HG03196 (cell line): ENCODE measurements around the gene ADAM19.

ENCODE experiments used
- ATAC-seq: cut with Tn5 transposase; IDR thresholded peaks from one replicate; pipeline ENCODE4 v1.9.1; 2021; ENCODE audit not compliant: unreplicated experiment

The ADAM19 gene

DNA sequence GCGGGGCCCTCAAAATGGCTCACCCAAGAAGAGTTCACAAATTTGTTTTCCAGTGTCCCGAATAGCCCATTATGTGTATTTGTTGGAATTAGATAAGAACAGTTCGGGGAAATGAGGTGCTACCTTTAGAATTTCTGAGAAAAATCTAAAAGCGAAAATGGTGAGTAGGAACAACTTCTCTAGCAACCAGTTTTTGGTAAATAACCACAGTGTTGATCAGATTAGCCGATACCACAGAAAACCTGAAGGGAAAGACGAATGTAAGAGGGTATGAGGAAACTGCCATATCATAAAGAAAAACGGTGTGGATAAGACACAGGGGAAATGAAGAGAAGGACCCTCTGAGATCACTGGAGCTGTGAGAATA is 31.0 kb downstream of the ADAM19 start:
- ATAC-seq, result no peak

DNA sequence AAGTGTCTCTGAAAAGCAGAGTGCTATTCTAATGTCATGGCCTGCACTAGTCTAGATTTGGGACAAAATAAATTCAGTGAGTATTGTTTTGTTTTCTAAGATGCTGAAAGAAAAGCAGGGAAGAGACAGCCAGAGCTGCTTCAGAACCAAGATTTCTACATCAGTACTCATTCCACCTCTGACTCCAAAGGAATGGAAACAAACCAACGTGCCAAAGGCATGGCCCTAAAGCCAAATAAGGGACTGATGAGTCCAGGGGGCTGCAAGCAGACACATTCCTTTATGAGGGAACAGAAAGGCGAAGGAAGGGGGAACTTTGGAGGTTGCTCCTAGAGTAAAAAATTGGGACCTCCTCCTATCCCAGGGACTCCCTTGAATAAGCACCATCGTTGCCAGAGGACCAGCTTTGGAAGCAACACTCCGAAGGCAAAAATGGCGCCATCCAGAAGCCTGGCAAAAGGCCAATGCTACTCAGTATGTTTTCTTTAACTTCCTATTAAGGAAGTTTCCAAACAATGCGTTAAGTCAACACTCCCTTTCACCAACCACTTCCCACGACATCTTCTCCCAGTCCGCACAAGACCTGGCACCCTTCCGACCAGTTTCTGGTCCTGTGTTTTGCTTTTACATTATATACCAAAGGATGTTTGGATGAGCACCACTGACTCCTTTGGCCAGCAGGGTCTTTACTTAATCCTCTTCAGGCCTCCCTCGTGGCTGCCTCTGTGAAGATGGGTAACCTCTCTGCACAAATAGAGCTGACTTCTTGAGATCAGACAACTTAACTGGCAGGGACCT is 31.6 kb downstream of the ADAM19 start:
- no peak for ATAC-seq

DNA sequence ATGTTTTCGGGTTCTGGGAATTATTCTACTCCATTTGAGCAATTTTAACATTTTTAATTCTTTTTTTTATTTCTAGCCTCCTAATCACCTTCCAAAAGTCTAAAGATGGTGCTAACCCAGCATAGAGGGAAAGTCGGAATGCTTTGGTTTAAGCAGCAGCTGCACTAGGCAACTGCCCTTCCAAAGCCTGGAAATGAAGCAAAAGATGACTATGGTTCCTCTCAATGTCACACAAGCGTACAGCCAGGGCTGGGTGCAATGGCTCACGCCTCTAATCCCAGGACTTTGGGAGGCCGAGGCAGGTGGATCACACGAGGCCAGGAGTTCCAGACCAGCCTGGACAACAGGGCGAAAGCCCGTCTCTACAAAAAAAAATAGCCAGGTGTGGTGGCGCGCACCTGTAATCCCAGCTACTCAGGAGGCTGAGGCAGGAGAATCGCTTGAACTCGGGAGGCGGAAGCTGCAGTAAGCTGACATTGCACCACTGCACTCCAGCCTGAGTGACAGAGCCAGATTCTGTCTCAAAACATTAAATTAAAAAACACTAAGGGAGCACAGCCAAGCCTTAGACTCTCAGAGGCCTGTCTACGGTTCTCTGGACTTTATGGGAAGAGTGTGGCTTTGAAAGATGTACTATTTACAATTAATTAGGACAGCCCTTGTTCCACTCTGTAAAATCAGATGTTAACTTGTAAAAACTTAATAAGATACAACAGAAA is 33.1 kb downstream of the ADAM19 start:
- ATAC-seq, result no peak

DNA sequence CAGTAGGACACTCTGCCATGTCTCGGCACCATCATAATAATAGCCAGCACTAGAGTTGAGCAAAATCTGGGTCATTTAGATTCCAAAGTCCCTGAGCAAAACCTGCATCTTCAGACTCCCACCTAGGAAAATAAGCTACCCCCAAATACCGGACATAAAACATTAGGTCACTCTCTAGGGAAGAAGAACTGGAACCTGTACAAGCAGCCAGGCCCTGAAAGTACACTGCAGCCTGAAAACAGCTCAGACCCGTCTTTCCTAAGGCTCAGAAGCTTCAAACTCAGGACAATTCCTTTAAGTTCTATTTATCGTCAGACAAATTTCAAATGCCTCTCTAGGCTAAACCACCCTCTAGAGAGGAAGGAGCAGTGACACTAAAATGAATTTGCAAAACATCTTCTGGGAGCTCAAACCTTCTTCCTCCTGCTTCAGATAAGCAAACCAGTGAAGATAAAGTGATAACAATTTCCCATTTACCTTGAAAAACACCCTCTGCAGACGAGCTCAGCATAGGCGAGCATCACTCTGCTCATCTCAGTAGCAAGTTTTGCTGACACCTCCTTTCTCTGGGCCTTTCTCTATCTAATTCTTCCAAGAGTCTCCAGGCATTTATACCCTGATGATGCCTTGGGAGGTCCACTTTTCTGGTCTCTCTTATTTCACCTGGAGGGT is 34.0 kb downstream of the ADAM19 start:
- ATAC-seq, result peak; percentile 14

DNA sequence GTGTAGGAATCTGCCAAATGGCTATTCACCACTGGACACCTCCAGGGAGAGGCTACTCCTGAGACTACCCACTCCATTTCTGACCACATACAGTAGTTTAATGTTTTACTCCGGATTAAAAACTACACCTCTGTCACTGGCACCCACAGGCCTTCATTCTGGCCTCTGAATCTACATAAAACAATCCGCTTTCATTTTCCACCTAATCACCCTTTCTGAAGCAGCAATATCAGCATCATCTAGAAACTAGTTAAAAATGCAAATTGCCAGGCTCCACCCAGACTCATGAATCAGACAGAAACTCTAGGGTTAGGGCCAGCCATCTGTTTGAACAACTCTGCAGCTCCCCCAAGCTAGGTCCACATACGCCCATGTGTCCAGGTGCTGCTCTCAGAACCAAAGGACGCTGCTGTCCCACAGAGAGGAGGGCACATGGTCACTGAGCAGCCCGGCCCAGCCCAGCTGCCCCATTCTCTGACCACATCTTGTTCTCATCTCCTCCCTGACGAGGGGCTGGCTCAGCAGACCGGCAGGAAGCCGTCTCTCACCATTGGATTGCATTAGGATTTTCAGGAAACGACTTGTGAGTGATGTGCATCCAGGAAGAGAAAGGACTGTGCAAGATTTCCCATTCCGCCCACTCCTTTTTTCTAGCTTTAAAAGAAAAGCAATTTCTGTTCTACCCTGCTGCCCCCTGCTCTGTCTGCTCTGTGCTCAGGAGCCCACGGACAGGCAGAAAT is 34.7 kb downstream of the ADAM19 start:
- peak; percentile 93 for ATAC-seq

DNA sequence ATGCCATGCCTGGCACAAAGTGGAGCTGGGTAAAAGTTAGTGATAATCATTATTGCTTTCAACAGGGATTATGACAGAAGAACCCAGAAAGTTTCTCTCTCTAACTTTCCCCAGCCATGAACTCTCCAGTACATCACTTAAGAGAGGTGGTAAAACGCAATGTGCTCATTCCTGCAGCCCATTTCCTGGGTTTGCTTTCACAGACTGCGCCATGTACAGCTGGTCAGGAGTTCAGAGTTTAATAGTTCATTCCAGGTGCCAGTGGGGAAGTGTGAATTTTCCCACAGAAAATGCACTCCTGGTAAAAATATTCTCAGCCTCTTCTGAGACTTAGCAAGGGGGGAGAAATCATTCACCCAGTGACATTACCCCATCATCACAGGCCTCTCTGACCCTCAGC is 35.5 kb downstream of the ADAM19 start:
- ATAC-seq, result no peak

DNA sequence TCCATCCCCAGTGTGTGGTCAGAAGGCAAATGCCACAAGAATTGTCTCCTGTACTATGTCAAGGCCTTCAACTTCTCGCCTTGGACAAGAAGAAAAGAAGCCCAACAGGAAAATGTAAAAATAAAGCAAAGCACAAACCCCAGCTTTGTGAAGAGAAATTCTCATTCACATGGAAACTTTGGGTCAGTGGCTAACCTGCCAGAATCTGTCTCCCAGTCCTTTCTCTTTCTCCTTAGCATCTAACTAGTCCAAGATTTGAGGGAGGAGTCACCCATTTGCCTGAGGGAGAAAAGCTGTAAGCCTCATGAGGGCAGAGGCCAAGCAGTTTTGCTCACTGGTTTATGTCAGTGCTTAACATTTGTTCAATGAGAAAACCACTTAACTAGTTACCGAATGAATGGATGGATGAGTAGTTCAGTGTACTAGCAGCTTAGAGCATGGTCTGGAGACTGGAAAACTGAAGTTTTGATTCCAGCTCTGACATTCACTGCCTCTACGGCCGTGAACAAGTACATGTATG is 36.0 kb downstream of the ADAM19 start:
- ATAC-seq, result no peak

DNA sequence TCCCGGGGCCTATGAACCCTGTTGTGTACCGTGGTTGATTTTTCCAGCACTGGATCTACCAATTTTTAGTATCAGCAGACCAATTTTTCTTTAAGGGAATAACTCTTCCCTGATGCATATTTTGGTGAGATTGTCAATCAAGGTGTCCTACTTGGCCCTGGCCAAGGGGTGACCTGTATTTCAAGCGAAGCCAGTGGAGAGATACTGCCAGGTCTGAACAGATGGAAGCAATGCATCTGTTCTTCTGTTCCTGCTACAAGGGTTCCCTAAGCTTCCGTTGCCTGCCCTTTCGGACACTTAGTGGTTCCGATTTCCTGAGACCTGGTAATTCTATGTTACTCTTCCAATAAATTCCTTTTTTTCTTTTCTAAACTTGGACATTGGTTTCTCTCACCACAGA is 37.3 kb downstream of the ADAM19 start:
- ATAC-seq, result no peak

DNA sequence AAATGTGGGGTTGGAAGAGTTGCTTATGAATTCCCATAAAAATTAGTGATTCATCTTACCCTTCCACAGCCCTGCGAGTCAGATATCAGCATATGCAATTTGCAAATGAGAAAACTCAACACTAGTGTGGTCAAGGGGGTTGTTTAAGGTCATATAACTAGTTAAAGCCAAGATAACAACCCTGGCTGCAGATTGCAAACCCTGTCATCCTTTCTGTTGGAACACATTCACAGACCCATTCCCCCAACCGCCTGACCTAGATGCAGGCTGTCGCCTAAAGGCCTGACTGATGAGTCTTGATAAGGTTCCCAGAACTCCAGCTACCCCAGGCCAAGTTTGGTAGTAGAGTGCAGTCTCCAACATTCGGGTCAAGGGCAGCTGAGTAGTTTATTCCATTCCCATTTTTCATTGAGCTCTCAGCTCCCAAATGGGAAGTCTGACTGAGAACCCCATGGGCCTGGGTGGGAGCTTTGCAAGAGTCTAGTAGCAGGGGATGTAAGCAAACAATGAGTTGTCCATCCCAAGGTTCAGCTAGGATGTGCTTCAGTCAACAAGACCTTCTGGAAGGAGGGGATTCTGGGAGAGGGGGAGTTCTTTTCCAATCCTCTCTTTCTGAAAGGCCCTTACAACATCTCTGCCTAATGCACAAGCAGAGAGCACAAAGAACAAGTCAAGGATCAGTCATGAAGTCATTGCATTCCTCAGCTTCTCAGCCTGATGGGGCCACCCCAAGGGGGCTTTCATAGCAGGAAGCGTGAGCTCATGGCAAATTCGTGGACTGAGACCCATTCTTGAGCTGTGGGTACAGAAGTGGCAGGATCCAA is 40.3 kb downstream of the ADAM19 start:
- no peak for ATAC-seq

DNA sequence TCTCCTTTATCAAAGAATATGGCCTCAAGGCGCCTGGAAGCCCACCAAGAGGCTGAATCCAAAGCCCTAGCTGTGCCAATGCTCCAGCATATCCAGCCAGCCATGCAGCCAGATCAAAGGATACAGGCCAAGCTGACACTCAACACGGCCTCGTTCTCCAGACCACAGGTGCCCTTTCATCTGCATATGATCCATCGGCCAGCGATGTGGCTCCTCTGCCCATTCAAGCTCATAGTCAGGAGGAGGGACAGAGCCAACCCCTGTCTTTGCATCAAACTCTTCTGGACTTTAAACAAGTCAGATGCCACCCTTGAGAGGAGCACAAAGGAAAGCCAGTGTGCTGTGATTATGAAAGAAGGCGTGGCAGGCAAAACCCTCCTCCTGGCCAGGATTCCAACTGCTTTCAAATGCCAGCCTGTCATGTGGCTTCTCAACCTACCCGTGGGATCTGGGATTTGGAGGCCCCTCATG is 42.5 kb downstream of the ADAM19 start:
- no peak for ATAC-seq

DNA sequence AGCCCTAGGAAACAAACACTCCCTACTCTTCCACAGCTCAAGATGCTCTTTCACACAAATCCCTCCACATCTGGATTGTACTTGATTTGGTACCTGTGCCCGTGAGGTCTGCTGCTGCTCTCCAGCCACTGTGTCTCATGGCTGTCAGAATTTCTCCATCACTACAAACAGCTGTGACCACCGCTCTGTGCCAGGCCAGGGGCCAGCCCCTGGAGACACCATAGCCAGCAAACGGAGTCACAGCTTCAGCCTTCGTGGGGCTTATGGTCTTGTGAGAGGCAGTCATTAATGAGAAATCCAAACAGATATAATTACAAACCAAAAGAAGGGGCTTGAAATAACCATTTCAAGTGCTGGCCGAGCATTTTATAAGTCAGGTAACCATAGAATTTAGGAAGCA is 43.6 kb downstream of the ADAM19 start:
- ATAC-seq, result no peak

DNA sequence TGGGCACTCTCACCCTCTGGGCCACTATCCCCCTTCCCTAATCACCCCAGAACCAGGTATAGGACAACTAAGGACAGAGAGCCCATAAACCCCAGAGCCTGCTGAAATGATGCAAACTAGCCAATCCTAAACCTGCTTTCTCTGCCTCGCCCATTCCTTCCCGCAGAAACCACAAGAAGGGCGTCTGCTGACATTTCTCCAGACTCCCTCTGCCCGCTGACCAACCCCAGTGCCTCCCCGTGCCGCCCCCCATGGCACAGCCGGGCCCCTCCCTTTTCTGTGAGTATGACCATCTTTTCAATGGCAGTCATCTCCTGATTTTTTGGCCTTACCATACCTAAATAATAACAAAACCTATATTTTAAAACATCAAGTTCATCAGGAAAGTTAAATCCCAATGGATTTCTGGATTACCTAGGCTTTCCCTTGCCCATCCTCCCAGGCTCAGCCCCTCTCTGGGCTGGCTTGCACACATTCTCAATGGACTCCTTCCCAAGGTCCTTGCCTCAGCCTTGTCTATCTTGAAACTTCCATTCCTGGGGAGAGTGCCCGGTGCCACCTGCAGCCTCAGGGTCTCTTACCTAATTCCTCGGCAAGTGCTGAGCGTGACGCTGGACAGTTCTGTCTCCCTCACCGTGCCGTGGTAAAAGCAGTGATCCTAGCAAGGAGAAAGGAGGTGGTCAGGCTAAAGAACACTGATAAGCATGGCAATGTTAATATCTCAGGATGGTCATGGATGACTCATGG is 45.2 kb downstream of the ADAM19 start:
- ATAC-seq, result no peak

DNA sequence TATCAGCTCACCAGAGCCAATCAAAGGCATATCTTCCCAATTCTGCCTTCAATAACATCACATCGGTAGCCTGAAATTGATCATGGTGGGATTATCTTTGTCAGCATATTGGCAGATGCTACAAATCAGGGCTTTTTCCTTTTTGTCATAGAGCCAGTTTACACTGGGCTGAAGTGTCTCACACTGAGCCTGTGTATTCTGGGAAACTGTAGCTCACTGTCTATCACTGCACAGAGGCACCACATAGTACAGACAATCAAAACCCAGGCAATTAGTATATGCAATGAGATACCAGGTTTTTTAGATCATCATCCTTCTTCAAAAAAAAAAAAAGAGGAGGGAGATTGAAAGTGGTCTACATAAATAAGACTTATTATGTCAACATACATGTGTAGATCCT is 46.6 kb downstream of the ADAM19 start:
- ATAC-seq, result no peak

DNA sequence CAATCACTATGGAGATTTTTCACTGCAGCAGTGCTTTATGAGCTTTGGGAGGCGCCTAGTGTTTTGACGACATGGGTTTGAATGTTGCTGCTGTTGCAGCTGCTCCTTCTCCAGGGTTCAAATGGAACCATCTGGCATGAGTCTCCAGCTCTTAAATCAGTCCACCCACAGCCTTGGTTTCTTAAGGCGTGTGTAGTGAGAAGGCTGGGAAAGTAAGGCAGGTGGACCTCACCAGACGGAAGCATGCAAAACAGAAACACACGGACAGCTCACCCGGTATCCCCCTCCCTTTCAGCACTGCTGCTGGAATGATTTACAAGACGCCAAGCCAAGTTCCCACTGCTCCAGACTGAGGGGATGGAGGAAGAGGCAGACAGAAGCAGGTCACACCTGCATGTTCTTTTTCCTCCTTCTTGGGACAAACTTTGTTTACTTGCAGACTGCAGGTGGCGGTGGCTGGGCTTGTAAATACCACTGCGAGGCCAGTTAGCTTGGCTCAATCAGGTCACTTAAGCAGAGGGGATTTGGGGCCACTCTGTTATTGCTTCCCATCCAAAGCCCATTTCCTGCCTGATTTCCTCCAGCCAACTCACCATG is 47.4 kb downstream of the ADAM19 start:
- ATAC-seq, result no peak

DNA sequence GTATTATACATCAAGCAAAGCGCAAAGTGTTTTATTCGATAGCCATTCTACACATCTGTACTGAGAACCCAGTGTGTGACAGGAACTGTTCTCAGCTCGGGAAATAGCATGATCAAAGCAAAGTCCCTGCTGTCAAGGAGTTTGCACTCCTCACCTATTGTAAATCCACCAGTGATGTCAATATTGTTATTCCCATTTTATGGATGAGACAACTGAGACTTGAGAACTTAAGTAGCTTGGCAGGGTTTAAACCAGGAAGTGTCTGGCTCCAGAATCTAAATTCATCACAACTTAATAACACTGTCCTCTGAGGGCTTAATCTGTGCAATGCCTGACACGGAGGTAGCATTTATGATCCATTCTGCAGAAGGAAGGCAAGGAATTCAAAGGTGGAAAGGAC is 50.7 kb downstream of the ADAM19 start:
- no peak for ATAC-seq

DNA sequence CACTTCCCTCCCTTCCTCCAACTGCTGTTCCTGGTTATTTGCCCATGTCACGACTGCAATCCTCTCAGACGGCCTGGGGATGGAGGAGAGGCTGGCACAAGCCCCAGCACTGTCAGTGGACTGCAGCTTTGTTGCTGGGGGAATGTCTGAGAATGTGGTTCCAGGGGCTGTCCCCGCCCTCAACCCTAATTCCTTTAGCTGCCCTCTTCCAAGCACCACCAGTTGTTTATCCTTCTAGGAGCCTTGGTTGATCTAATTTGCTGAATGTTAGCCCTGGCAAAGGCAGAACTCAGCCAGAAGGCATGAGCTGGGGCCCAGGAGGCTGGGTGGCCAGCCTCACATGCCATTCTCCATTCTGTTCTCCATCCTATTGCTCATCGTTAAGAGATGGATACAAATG is 51.6 kb downstream of the ADAM19 start:
- no peak for ATAC-seq

DNA sequence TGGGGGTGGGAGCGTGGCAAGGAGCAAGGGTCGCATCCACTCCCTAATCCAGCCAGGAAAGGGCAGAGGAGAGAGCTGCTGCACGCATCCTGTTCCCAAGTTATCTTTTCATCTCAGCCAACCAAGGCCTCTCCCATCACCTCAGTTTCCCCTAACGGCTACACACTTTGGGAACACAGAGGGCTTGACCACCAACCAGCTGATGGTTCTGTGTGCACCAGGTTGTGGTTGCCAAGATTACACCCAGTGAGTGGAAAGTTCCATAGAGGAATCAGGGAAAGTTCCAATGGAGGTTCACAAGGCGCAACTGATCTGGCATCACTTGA is 53.9 kb downstream of the ADAM19 start:
- ATAC-seq, result no peak

DNA sequence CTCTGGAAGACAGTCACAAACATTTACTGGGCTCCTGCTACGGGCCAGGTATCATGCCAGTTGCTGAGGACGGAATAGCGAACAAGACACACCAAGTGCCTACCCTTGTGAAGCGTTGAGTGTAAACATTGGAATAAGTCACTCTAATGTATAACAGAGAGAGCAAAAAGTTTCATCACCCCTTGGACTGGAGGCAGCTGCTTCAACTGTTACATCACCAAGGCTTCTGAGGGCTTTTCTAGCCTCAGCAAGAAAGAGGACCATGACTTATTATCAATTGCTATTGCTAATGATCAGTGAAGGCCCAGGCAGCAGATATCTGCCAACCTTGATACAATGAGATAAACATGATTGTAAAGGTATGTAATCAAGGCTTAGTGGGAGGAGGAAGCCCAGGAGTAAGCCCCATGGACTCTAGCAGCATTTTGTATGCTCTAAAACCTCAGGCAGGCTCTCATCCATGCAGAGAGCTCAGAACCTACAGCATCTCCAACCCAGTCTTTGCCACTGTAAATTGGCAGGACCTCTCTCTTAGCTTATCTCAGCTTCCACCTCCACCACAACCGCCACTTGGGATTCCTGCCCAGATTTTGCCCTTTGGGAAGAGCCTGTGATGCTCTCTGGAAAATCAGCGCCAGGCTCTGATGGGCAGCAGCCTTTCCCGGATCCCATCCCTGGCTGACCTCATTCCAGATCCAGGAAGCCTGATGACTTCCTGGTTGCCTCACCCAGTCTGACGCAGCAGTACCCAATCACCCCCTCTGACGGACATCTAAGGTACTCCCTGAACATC is 54.5 kb downstream of the ADAM19 start:
- ATAC-seq, result no peak
